RWPE2 (cell line): ENCODE data around the gene SUPT16H.
"Not testable (repeated sequence)": the region's sequence is repeated elsewhere in the genome, so short reads cannot be mapped to it uniquely, and the experiment has no call there.

Experiments used
- ATAC-seq: fragments of 200-7000 bp; cut with Tn5 transposase; 3 replicates; pipeline ENCODE4 v1.9.1; 2021; ENCODE audit warnings: low read depth
- DNase-seq: peaks from one replicate; pipeline ENCODE4 v3.0.0-alpha.2; 2020; ENCODE audit warnings: low spot score
- H3K27ac ChIP-seq: fragments of 450-650 bp; 2 replicates; pipeline ENCODE4 v1.5.1; 2017; ENCODE audit warnings: mild to moderate bottlenecking; ENCODE audit not compliant: poor library complexity, severe bottlenecking
- H3K27me3 ChIP-seq: fragments of 250-450 bp; sonication (Bioruptor Pico); 2 replicates; pipeline ENCODE4 v1.5.1; 2021; ENCODE audit warnings: mild to moderate bottlenecking, moderate library complexity; ENCODE audit not compliant: insufficient read depth, poor library complexity, severe bottlenecking
- H3K36me3 ChIP-seq: fragments of 250-450 bp; sonication (Bioruptor Pico); 2 replicates; pipeline ENCODE4 v1.5.1; 2020; ENCODE audit warnings: low read depth, mild to moderate bottlenecking, moderate library complexity
- H3K4me1 ChIP-seq: fragments of 250-450 bp; sonication (Bioruptor Pico); 2 replicates; pipeline ENCODE4 v1.5.1; 2021; ENCODE audit warnings: mild to moderate bottlenecking, moderate library complexity; ENCODE audit not compliant: insufficient read depth, poor library complexity, severe bottlenecking
- H3K4me3 ChIP-seq: fragments of 250-450 bp; sonication (Bioruptor Pico); 2 replicates; pipeline ENCODE4 v1.5.1; 2021; ENCODE audit warnings: mild to moderate bottlenecking, moderate library complexity; ENCODE audit not compliant: severe bottlenecking
- H3K9me3 ChIP-seq: fragments of 250-450 bp; sonication (Bioruptor Pico); 2 replicates; pipeline ENCODE4 v1.5.1; 2021; ENCODE audit warnings: mild to moderate bottlenecking, moderate library complexity; ENCODE audit not compliant: severe bottlenecking
- TF ChIP-seq, protein P1 (sequence below): fragments of 450-650 bp; IDR thresholded peaks from one replicate; pipeline ENCODE4 v1.5.1; 2017; ENCODE audit warnings: mild to moderate bottlenecking, moderate library complexity; ENCODE audit not compliant: poor library complexity, severe bottlenecking

The SUPT16H gene

DNA sequence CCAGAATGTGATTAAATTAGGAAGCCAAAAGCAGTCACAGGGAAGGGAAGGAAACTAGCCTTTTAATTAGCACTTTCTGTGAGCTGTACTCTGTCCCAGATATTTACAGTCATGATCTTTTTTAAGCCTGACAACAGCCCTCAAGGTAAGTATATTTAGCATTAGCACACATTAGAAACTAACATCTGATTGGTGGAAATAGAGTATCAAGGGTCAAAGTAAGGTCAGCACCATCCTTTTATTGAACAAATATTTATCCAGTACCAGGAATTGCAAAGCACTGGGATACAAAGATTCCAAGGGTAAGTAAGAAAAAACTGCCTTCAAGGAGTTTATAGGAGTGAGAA is 75.7 kb downstream of the SUPT16H start:
- DNase-seq (no peak), ATAC-seq (no peak)
- Histone ChIP-seq H3K4me1 (peaks cover 4% of the 10 kb centered on the region), H3K36me3 (no peaks in the 10 kb centered on the region), H3K27me3 (no peaks in the 10 kb centered on the region), H3K27ac (no peak overlapping the region), H3K4me3 (no peak overlapping the region), H3K9me3 (no peaks in the 10 kb centered on the region)
- TF ChIP-seq, protein P1, sequence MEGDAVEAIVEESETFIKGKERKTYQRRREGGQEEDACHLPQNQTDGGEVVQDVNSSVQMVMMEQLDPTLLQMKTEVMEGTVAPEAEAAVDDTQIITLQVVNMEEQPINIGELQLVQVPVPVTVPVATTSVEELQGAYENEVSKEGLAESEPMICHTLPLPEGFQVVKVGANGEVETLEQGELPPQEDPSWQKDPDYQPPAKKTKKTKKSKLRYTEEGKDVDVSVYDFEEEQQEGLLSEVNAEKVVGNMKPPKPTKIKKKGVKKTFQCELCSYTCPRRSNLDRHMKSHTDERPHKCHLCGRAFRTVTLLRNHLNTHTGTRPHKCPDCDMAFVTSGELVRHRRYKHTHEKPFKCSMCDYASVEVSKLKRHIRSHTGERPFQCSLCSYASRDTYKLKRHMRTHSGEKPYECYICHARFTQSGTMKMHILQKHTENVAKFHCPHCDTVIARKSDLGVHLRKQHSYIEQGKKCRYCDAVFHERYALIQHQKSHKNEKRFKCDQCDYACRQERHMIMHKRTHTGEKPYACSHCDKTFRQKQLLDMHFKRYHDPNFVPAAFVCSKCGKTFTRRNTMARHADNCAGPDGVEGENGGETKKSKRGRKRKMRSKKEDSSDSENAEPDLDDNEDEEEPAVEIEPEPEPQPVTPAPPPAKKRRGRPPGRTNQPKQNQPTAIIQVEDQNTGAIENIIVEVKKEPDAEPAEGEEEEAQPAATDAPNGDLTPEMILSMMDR, result no peak

DNA sequence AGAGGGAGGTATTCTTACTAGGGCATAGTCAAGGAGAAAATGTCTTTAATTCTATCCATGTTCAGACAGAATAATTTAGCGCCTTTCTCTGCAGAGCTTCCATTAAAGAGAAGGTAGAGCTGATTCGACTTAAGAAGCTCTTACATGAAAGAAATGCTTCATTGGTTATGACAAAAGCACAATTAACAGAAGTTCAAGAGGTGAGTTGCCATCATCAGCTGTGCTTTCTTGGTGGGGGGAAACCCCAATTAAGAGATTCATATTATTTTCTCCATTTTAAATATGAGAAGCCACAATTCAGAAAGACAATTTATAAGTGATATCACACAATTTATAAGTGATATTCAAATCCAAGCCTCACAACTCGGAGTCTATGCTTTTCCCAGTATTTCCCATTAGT is 76.2 kb downstream of the SUPT16H start:
- no peak overlapping the region for H3K4me3 ChIP-seq
- DNase-seq, result no peak
- TF ChIP-seq, protein P1, result no peak
- ATAC-seq, result no peak
- peaks cover 4% of the 10 kb centered on the region for H3K4me1 ChIP-seq
- no peak overlapping the region for H3K27ac ChIP-seq
- no peaks in the 10 kb centered on the region for H3K27me3 ChIP-seq
- no peaks in the 10 kb centered on the region for H3K9me3 ChIP-seq
- no peaks in the 10 kb centered on the region for H3K36me3 ChIP-seq

DNA sequence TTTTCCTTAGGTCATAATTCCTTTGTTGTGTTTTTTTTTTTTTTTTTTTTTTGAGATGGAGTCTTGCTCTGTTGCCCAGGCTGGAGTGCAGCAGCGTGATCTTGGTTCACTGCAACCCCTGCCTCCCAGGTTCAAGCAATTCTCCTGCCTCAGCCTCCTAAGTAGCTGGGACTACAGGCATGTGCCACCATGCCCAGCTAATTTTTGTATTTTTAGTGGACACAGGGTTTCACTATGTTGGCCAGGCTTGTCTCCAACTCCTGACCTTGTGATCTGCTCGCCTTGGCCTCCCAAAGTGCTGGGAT is 81.0 kb downstream of the SUPT16H start:
- not testable (repeated sequence) for H3K27me3 ChIP-seq, ATAC-seq, H3K9me3 ChIP-seq, DNase-seq, H3K4me3 ChIP-seq, H3K36me3 ChIP-seq, H3K4me1 ChIP-seq, H3K27ac ChIP-seq

DNA sequence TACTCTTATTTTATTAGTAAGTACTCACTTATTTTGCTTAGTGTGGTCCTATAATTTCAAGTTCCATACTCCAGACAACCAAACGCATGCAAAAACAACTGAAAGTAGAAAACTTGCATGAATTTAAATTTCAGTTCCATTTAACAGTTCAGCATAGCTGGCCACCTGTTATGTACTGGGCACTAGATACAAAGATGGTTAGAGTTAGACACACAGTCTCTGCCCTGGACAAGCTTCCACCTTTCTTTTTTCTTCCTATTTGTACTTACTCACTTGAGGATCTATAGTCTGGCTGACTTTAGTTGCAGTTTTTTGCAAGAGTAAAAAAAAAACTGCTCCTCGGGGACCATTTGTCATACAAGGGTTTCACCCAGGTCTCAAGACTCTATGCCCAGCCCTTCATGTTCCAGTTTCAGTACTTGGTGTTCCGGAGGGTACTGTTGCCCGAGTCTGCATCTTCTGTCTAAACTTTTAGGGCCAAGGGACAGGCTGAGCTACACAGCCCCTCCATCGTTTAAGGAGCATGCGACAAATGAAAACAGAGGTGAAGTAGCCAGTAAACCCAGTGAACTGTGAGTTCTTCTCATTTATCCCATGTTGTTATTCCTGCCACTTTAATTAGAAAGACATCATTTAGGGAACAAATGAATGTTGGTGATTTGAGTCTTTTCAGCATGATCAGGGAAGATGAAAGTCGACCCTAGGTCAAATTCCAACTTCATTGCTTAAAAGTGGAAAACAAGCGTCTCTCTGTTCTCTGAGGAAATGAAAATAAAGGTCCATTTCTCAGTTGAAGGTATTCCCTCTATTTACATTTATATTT is 81.6 kb downstream of the SUPT16H start:
- Histone ChIP-seq H3K27me3 (no peaks in the 10 kb centered on the region), H3K9me3 (no peaks in the 10 kb centered on the region), H3K36me3 (no peaks in the 10 kb centered on the region), H3K27ac (no peak overlapping the region), H3K4me3 (no peak overlapping the region), H3K4me1 (no peaks in the 10 kb centered on the region)
- ATAC-seq, result no peak
- DNase-seq, result no peak
- TF ChIP-seq, protein P1, result no peak
